Progenitor cell of endocrine pancreas (in vitro differentiated cells): Measurements from ENCODE around the gene TOR1B. TPM values are rescaled to one million over a fixed set of nuclear protein-coding genes. Genes with fewer than 3 reads are reported as not detected.
A peak's percentile ranks its signal among the peaks of the same experiment; 100 is the strongest.

ENCODE experiments used
- DNase-seq: peaks from one replicate; pipeline ENCODE4 v3.0.0; 2021; ENCODE audit warnings: low spot score; ENCODE audit not compliant: unreplicated experiment
- H3K27ac Mint-ChIP-seq: 2 replicates; pipeline ENCODE4 v1.8.0; 2021; ENCODE audit warnings: mild to moderate bottlenecking, moderate library complexity, mixed read lengths
- H3K27me3 Mint-ChIP-seq: 2 replicates; pipeline ENCODE4 v1.8.0; 2021; ENCODE audit warnings: mixed read lengths
- H3K36me3 Mint-ChIP-seq: 2 replicates; pipeline ENCODE4 v1.8.0; 2022; ENCODE audit warnings: mixed read lengths; ENCODE audit not compliant: insufficient read depth
- H3K4me1 Mint-ChIP-seq: 2 replicates; pipeline ENCODE4 v1.8.0; 2021; ENCODE audit warnings: low read depth, mixed read lengths
- H3K4me3 Mint-ChIP-seq: 2 replicates; pipeline ENCODE4 v1.8.0; 2021; ENCODE audit warnings: low read depth, mild to moderate bottlenecking, moderate library complexity, mixed read lengths
- H3K9me3 Mint-ChIP-seq: 2 replicates; pipeline ENCODE4 v1.8.0; 2021; ENCODE audit warnings: low read depth, mixed read lengths
- CTCF ChIP-seq: fragments of 200-600 bp; sonication (generic); IDR thresholded peaks from one replicate; pipeline ENCODE4 v1.5.0; 2021; ENCODE audit warnings: antibody characterized with exemption, mild to moderate bottlenecking; ENCODE audit not compliant: unreplicated experiment
- long read RNA-seq: library from polyadenylated mRNA; unstranded; transcript quantifications from one replicate; pipeline ENCODE4 v2.0.0, GENCODE V29; 2020
- total RNA-seq: library from RNA; stranded (reverse); gene quantifications from 2 replicates; pipeline ENCODE4 v1.2.1, GENCODE V29; 2021

TOR1B gene
- 14.7 and 19.8 TPM in 2 replicates for total RNA-seq
- long read RNA-seq, transcript TOR1B-201 (5 exons, 2,769 nt), result major isoform, 8 of 16 reads
- long read RNA-seq, partial matches to known transcripts, result 2 of 16 reads
- long read RNA-seq, other reads (novel, unspliced or antisense), result 5 of 16 reads

GRCh38 chr9:129802833-129803675 is at the start of gene TOR1B:
TSS of gene TOR1B (plus strand) at chr9:129803184. CDS start at chr9:129803213, 29 bp downstream.
- no peak for TF ChIP-seq CTCF
- H3K4me1 Mint-ChIP-seq, result peaks cover 8% of the 10 kb centered on the region
- H3K36me3 Mint-ChIP-seq, result peaks cover 12% of the 10 kb centered on the region
- H3K9me3 Mint-ChIP-seq, result no peaks in the 10 kb centered on the region
- no peaks in the 10 kb centered on the region for H3K27me3 Mint-ChIP-seq
- peak within 1 kb of the TSS; percentile 84 for H3K27ac Mint-ChIP-seq
- peak within 1 kb of the TSS; percentile 79 for H3K4me3 Mint-ChIP-seq
- peak; percentile 88 for DNase-seq

GRCh38 chr9:129755151-129755550 is 47.8 kb upstream of the TOR1B start:
- no peak for TF ChIP-seq CTCF
- H3K27me3 Mint-ChIP-seq, result peaks cover 39% of the 10 kb centered on the region
- no peak overlapping the region for H3K27ac Mint-ChIP-seq
- no peaks in the 10 kb centered on the region for H3K36me3 Mint-ChIP-seq
- no peak for DNase-seq
- no peaks in the 10 kb centered on the region for H3K9me3 Mint-ChIP-seq
- no peak overlapping the region for H3K4me3 Mint-ChIP-seq
- H3K4me1 Mint-ChIP-seq, result peaks cover 4% of the 10 kb centered on the region

GRCh38 chr9:129756191-129756590 is 46.8 kb upstream of the TOR1B start:
- Mint-ChIP-seq H3K9me3 (no peaks in the 10 kb centered on the region), H3K36me3 (no peaks in the 10 kb centered on the region)

GRCh38 chr9:129757045-129757444 is 45.9 kb upstream of the TOR1B start:
- DNase-seq, result no peak
- peaks cover 36% of the 10 kb centered on the region for H3K27me3 Mint-ChIP-seq
- no peaks in the 10 kb centered on the region for H3K36me3 Mint-ChIP-seq
- H3K27ac Mint-ChIP-seq, result peak overlapping the region; percentile 42
- peaks cover 6% of the 10 kb centered on the region for H3K4me1 Mint-ChIP-seq
- TF ChIP-seq CTCF, result no peak
- no peak overlapping the region for H3K4me3 Mint-ChIP-seq
- H3K9me3 Mint-ChIP-seq, result no peaks in the 10 kb centered on the region

More at GRCh38 chr9:129756191-129756590, 46.8 kb upstream of the TOR1B start:
- DNase-seq, result no peak
- peaks cover 4% of the 10 kb centered on the region for H3K4me1 Mint-ChIP-seq
- no peak overlapping the region for H3K27ac Mint-ChIP-seq
- H3K27me3 Mint-ChIP-seq, result peaks cover 39% of the 10 kb centered on the region
- no peak for TF ChIP-seq CTCF
- H3K4me3 Mint-ChIP-seq, result no peak overlapping the region

GRCh38 chr9:129759319-129759718 is 43.7 kb upstream of the TOR1B start:
- peaks cover 14% of the 10 kb centered on the region for H3K27me3 Mint-ChIP-seq

More at GRCh38 chr9:129759319-129759718, 43.7 kb upstream of the TOR1B start:
- no peak for DNase-seq
- Mint-ChIP-seq H3K4me1 (peaks cover 4% of the 10 kb centered on the region), H3K27ac (no peak overlapping the region), H3K9me3 (no peaks in the 10 kb centered on the region), H3K36me3 (no peaks in the 10 kb centered on the region), H3K4me3 (no peak overlapping the region)
- TF ChIP-seq CTCF, result no peak
